CD4-positive, CD25-positive, alpha-beta regulatory T cell (primary cell): ENCODE data around the gene CRISPLD2. TPM values are rescaled to one million over a fixed set of nuclear protein-coding genes. Genes with fewer than 3 reads are reported as not detected.

Experiments
- ATAC-seq, 2 donors: fragments of 150-1000 bp; cut with Tn5 transposase; one replicate each; pipeline ENCODE4 v1.10.0; 2021; ENCODE audit warnings: low read depth in 2 of 2, moderate number of reproducible peaks in 2 of 2, moderate library complexity in 1 of 2
- DNase-seq, 3 donors: peaks; one replicate each; pipeline versions ENCODE4 v3.0.0 to v3.0.0-alpha.2; 2012 to 2022; ENCODE audit warnings: mixed read lengths in 1 of 3
- H3K27ac ChIP-seq: one replicate; pipeline ENCODE4 v1.7.0; 2013; ENCODE audit warnings: mild to moderate bottlenecking, low read length; ENCODE audit not compliant: insufficient read depth, poor library complexity, severe bottlenecking
- H3K27me3 ChIP-seq: one replicate; pipeline ENCODE4 v1.7.0; 2013; ENCODE audit warnings: low read length; ENCODE audit not compliant: control insufficient read depth, insufficient read depth
- H3K36me3 ChIP-seq: one replicate; pipeline ENCODE4 v1.7.0; 2013; ENCODE audit warnings: mild to moderate bottlenecking, low read length, moderate library complexity; ENCODE audit not compliant: control insufficient read depth, insufficient read depth
- H3K4me1 ChIP-seq: 2 replicates; pipeline ENCODE4 v1.7.0; 2013; ENCODE audit warnings: mild to moderate bottlenecking, low read length; ENCODE audit not compliant: insufficient read depth, control insufficient read depth, poor library complexity, severe bottlenecking
- H3K4me3 ChIP-seq: one replicate; pipeline ENCODE4 v1.7.0; 2013; ENCODE audit warnings: low read depth, mild to moderate bottlenecking, low read length, moderate library complexity
- H3K9me3 ChIP-seq, 2 experiments: 1 replicate in 1 of 2; 2 replicates in 1 of 2; pipeline ENCODE4 v1.7.0; 2013; ENCODE audit warnings: low read length in 2 of 2, mild to moderate bottlenecking in 1 of 2, moderate library complexity in 1 of 2; ENCODE audit not compliant: control insufficient read depth in 2 of 2
- H3K27ac Mint-ChIP-seq, 3 donors: one replicate each; pipeline ENCODE4 v1.8.0; 2020 to 2022; ENCODE audit warnings: mild to moderate bottlenecking in 3 of 3, mixed read lengths in 3 of 3, moderate library complexity in 2 of 3
- H3K27me3 Mint-ChIP-seq: one replicate; pipeline ENCODE4 v1.8.0; 2022; ENCODE audit warnings: mild to moderate bottlenecking, mixed read lengths
- H3K36me3 Mint-ChIP-seq: one replicate; pipeline ENCODE4 v1.8.0; 2020; ENCODE audit warnings: mixed read lengths
- H3K4me1 Mint-ChIP-seq, 4 donors: one replicate each; pipeline ENCODE4 v1.8.0; 2020 to 2022; ENCODE audit warnings: mixed read lengths in 4 of 4, mild to moderate bottlenecking in 1 of 4
- H3K4me3 Mint-ChIP-seq, 4 donors: one replicate each; pipeline ENCODE4 v1.8.0; 2020 to 2022; ENCODE audit warnings: mild to moderate bottlenecking in 4 of 4, mixed read lengths in 4 of 4, moderate library complexity in 3 of 4
- H3K9me3 Mint-ChIP-seq, 7 donors: one replicate each; pipeline ENCODE4 v1.8.0; 2020 to 2022; ENCODE audit warnings: mixed read lengths in 7 of 7, mild to moderate bottlenecking in 3 of 7, moderate library complexity in 2 of 7
- polyA plus RNA-seq, 4 donors: library from polyadenylated mRNA; unstranded; fragments of 300-500 nt; fragmentation: Illumina TruSeq; gene quantifications; one replicate each; pipeline ENCODE4 v1.2.3, GENCODE V29; 2021
- total RNA-seq: library from RNA; stranded (reverse); gene quantifications from one replicate; pipeline ENCODE4 v1.2.3, GENCODE V29; 2022

The CRISPLD2 gene
- total and polyA plus RNA-seq, 5 donors from 2014 or later = 0.16 to 0.54 (median 0.30) TPM; not detected in 2

- Mint-ChIP-seq H3K27ac (peak overlapping the region in 1 of 3 donors; percentile 85), H3K36me3 (no peaks in the 10 kb centered on the region), H3K4me1 (no peaks in the 10 kb centered on the region), H3K9me3 (no peaks in the 10 kb centered on the region), H3K4me3 (no peak overlapping the region), H3K27me3 (peaks cover 2% of the 10 kb centered on the region)
- DNase-seq (no peak), ATAC-seq (no peak)
- Histone ChIP-seq H3K4me3 (no peak overlapping the region), H3K27me3 (no peaks in the 10 kb centered on the region), H3K4me1 (no peaks in the 10 kb centered on the region), H3K9me3 (no peaks in the 10 kb centered on the region), H3K36me3 (no peaks in the 10 kb centered on the region), H3K27ac (no peak overlapping the region)
Observed at GRCh38 chr16:84929421-84930297, 109.9 kb downstream of the CRISPLD2 start.

GRCh38 chr16:84930298-84931106 is 110.7 kb downstream of the CRISPLD2 start:
- Mint-ChIP-seq H3K9me3 (no peaks in the 10 kb centered on the region), H3K36me3 (no peaks in the 10 kb centered on the region), H3K4me3 (no peak overlapping the region), H3K4me1 (no peaks in the 10 kb centered on the region), H3K27ac (no peak overlapping the region), H3K27me3 (no peaks in the 10 kb centered on the region)
- Histone ChIP-seq H3K4me3 (no peak overlapping the region), H3K27ac (no peak overlapping the region), H3K4me1 (no peaks in the 10 kb centered on the region), H3K36me3 (no peaks in the 10 kb centered on the region), H3K9me3 (no peaks in the 10 kb centered on the region), H3K27me3 (no peaks in the 10 kb centered on the region)
- DNase-seq (no peak), ATAC-seq (no peak)

GRCh38 chr16:84931107-84931494 is 111.3 kb downstream of the CRISPLD2 start:
- Mint-ChIP-seq H3K27me3 (no peaks in the 10 kb centered on the region), H3K9me3 (no peaks in the 10 kb centered on the region), H3K4me1 (no peaks in the 10 kb centered on the region), H3K36me3 (no peaks in the 10 kb centered on the region), H3K27ac (peak overlapping the region in 1 of 3 donors; percentile 57), H3K4me3 (no peak overlapping the region)
- ATAC-seq (no peak), DNase-seq (no peak)
- Histone ChIP-seq H3K27me3 (no peaks in the 10 kb centered on the region), H3K4me3 (no peak overlapping the region), H3K27ac (no peak overlapping the region), H3K36me3 (no peaks in the 10 kb centered on the region), H3K9me3 (no peaks in the 10 kb centered on the region), H3K4me1 (no peaks in the 10 kb centered on the region)

- DNase-seq = no peak
- Histone ChIP-seq H3K4me3 (no peak overlapping the region), H3K9me3 (no peaks in the 10 kb centered on the region), H3K27me3 (no peaks in the 10 kb centered on the region), H3K27ac (no peak overlapping the region), H3K36me3 (no peaks in the 10 kb centered on the region), H3K4me1 (no peaks in the 10 kb centered on the region)
- Mint-ChIP-seq H3K27me3 (no peaks in the 10 kb centered on the region), H3K27ac (no peak overlapping the region), H3K4me1 (no peaks in the 10 kb centered on the region), H3K9me3 (no peaks in the 10 kb centered on the region), H3K36me3 (no peaks in the 10 kb centered on the region), H3K4me3 (no peak overlapping the region)
- ATAC-seq = no peak
Observed at GRCh38 chr16:84931506-84931905, 111.7 kb downstream of the CRISPLD2 start.

- Histone ChIP-seq H3K4me1 (no peaks in the 10 kb centered on the region), H3K9me3 (no peaks in the 10 kb centered on the region), H3K36me3 (no peaks in the 10 kb centered on the region), H3K27me3 (no peaks in the 10 kb centered on the region), H3K4me3 (no peak overlapping the region), H3K27ac (no peak overlapping the region)
- Mint-ChIP-seq H3K9me3 (no peaks in the 10 kb centered on the region), H3K4me3 (no peak overlapping the region), H3K27ac (no peak overlapping the region), H3K4me1 (no peaks in the 10 kb centered on the region), H3K36me3 (no peaks in the 10 kb centered on the region), H3K27me3 (no peaks in the 10 kb centered on the region)
- DNase-seq (no peak), ATAC-seq (no peak)
Observed at GRCh38 chr16:84932681-84933080, 112.9 kb downstream of the CRISPLD2 start.

GRCh38 chr16:84933774-84934631 is 114.2 kb downstream of the CRISPLD2 start:
- H3K4me3 Mint-ChIP-seq = no peak overlapping the region

GRCh38 chr16:84937196-84938005 is 117.6 kb downstream of the CRISPLD2 start:
- Mint-ChIP-seq H3K4me1 (no peaks in the 10 kb centered on the region), H3K4me3 (no peak overlapping the region), H3K36me3 (no peaks in the 10 kb centered on the region), H3K9me3 (peaks cover 0 to 4% (median 0%) of the 10 kb centered on the region in 7 donors), H3K27me3 (no peaks in the 10 kb centered on the region), H3K27ac (no peak overlapping the region)
- Histone ChIP-seq H3K27ac (no peak overlapping the region), H3K36me3 (no peaks in the 10 kb centered on the region), H3K4me1 (no peaks in the 10 kb centered on the region), H3K4me3 (no peak overlapping the region), H3K27me3 (no peaks in the 10 kb centered on the region), H3K9me3 (no peaks in the 10 kb centered on the region)
- ATAC-seq (no peak), DNase-seq (no peak)

More at GRCh38 chr16:84933774-84934631, 114.2 kb downstream of the CRISPLD2 start:
- ATAC-seq (no peak), DNase-seq (no peak)
- Mint-ChIP-seq H3K27me3 (no peaks in the 10 kb centered on the region), H3K9me3 (no peaks in the 10 kb centered on the region), H3K27ac (no peak overlapping the region), H3K4me1 (no peaks in the 10 kb centered on the region), H3K36me3 (no peaks in the 10 kb centered on the region)
- Histone ChIP-seq H3K36me3 (no peaks in the 10 kb centered on the region), H3K4me1 (no peaks in the 10 kb centered on the region), H3K4me3 (no peak overlapping the region), H3K27me3 (no peaks in the 10 kb centered on the region), H3K27ac (no peak overlapping the region), H3K9me3 (no peaks in the 10 kb centered on the region)
